Glutamatergic neuron (in vitro differentiated cells): ENCODE measurements around the gene ACKR4. TPM values are rescaled to one million over a fixed set of nuclear protein-coding genes. Genes with fewer than 3 reads are reported as not detected.
"Not testable (repeated sequence)": the region's sequence is repeated elsewhere in the genome, so short reads cannot be mapped to it uniquely, and the experiment has no call there.

ENCODE experiments used
- DNase-seq: peaks from one replicate; pipeline ENCODE4 v3.0.0; 2022
- H3K27ac Mint-ChIP-seq: one replicate; pipeline ENCODE4 v1.8.0; 2020; ENCODE audit warnings: mild to moderate bottlenecking, mixed read lengths, inconsistent platforms; ENCODE audit not compliant: unreplicated experiment
- H3K27me3 Mint-ChIP-seq: one replicate; pipeline ENCODE4 v1.8.0; 2020; ENCODE audit warnings: mild to moderate bottlenecking, moderate library complexity, mixed read lengths, inconsistent platforms; ENCODE audit not compliant: unreplicated experiment
- H3K36me3 Mint-ChIP-seq: one replicate; pipeline ENCODE4 v1.8.0; 2020; ENCODE audit warnings: mild to moderate bottlenecking, mixed read lengths, inconsistent platforms; ENCODE audit not compliant: unreplicated experiment
- H3K4me1 Mint-ChIP-seq: one replicate; pipeline ENCODE4 v1.8.0; 2020; ENCODE audit warnings: mild to moderate bottlenecking, low read depth, mixed read lengths, inconsistent platforms; ENCODE audit not compliant: unreplicated experiment
- H3K4me3 Mint-ChIP-seq: one replicate; pipeline ENCODE4 v1.8.0; 2020; ENCODE audit warnings: mild to moderate bottlenecking, mixed read lengths, inconsistent platforms; ENCODE audit not compliant: unreplicated experiment
- H3K9me3 Mint-ChIP-seq: one replicate; pipeline ENCODE4 v1.8.0; 2020; ENCODE audit warnings: mild to moderate bottlenecking, moderate library complexity, mixed read lengths, inconsistent platforms; ENCODE audit not compliant: unreplicated experiment
- CTCF ChIP-seq: fragments of 200-600 bp; sonication (generic); IDR thresholded peaks from one replicate; pipeline ENCODE4 v1.5.0; 2021; ENCODE audit not compliant: partially characterized antibody, unreplicated experiment
- total RNA-seq: library from RNA; stranded (reverse); fragmentation: NEBNext Ultra II Directional; extraction: Animal tissue kit (Norgen Biotek cat#: 25700); gene quantifications from one replicate; pipeline ENCODE4 v1.2.1, GENCODE V29; 2021; ENCODE audit not compliant: unreplicated experiment

The ACKR4 gene
- total RNA-seq, 1 donor from 2014 or later: 0.22 TPM

- H3K27me3 Mint-ChIP-seq: no peaks in the 10 kb centered on the region
- no peak overlapping the region for H3K27ac Mint-ChIP-seq
- no peaks in the 10 kb centered on the region for H3K9me3 Mint-ChIP-seq
- no peak for TF ChIP-seq CTCF
- H3K4me1 Mint-ChIP-seq: no peaks in the 10 kb centered on the region
- no peak for DNase-seq
- no peak overlapping the region for H3K4me3 Mint-ChIP-seq
- H3K36me3 Mint-ChIP-seq: no peaks in the 10 kb centered on the region
Measured at GRCh38 chr3:132630612-132631011, 33.5 kb downstream of the ACKR4 start.

- H3K36me3 Mint-ChIP-seq: no peaks in the 10 kb centered on the region
- H3K4me3 Mint-ChIP-seq: no peak overlapping the region
- no peaks in the 10 kb centered on the region for H3K4me1 Mint-ChIP-seq
- H3K9me3 Mint-ChIP-seq: no peaks in the 10 kb centered on the region
- no peak for DNase-seq
- no peak overlapping the region for H3K27ac Mint-ChIP-seq
- no peaks in the 10 kb centered on the region for H3K27me3 Mint-ChIP-seq
- TF ChIP-seq CTCF: no peak
Measured at GRCh38 chr3:132635052-132635451, 38.0 kb downstream of the ACKR4 start.

- no peaks in the 10 kb centered on the region for H3K9me3 Mint-ChIP-seq
Measured at GRCh38 chr3:132637590-132637989, 40.5 kb downstream of the ACKR4 start.

GRCh38 chr3:132638706-132639105 lies 41.6 kb downstream of the ACKR4 start:
- Mint-ChIP-seq H3K4me3 (no peak overlapping the region), H3K27me3 (no peaks in the 10 kb centered on the region), H3K9me3 (no peaks in the 10 kb centered on the region), H3K36me3 (no peaks in the 10 kb centered on the region), H3K27ac (no peak overlapping the region), H3K4me1 (no peaks in the 10 kb centered on the region)
- DNase-seq: no peak
- TF ChIP-seq CTCF: no peak

More at GRCh38 chr3:132637590-132637989, 40.5 kb downstream of the ACKR4 start:
- no peak overlapping the region for H3K27ac Mint-ChIP-seq
- no peaks in the 10 kb centered on the region for H3K36me3 Mint-ChIP-seq
- TF ChIP-seq CTCF: no peak
- no peak overlapping the region for H3K4me3 Mint-ChIP-seq
- DNase-seq: no peak
- H3K27me3 Mint-ChIP-seq: no peaks in the 10 kb centered on the region
- H3K4me1 Mint-ChIP-seq: no peaks in the 10 kb centered on the region

GRCh38 chr3:132641427-132641826 lies 44.4 kb downstream of the ACKR4 start:
- H3K27ac Mint-ChIP-seq, H3K9me3 Mint-ChIP-seq: not testable (repeated sequence)

More at GRCh38 chr3:132641427-132641826, 44.4 kb downstream of the ACKR4 start:
- H3K27me3 Mint-ChIP-seq, DNase-seq, H3K4me3 Mint-ChIP-seq, H3K4me1 Mint-ChIP-seq, H3K36me3 Mint-ChIP-seq: not testable (repeated sequence)
